ENCODE measurements around the gene RPLP1.

Gene RPLP1

DNA sequence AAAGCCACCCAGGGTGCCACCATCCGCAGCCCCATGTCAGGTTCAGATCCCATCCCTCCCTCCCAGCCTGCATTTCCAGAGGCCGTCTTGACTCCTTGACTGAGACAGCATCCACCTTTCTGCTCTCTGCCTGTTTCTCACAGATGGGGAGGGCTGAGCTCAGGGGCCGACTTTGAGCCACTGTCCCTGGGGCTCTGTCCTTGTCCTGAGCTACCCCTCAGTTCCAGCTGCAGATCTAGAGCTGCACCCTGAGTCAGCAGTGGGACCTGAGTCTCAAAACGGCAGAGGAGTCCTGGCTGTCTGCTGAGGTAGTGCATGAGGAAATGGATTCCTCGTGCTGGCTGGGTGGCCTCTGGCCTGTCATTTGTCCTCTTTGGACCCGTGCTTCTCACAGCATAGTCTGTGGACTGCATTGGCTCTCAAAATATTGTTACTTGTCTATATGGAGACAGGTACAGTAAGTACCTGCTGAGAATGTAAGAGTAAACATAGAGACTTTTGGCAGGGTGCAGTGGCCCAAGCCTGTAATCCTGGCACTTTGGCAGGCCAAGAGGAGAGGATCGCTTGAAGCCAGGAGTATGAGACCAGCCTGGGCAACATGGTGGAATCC, 22.3 kb downstream of the RPLP1 start:
- H3K27ac ChIP-seq = no peak overlapping the region
- peaks cover 0 to 5% (median 0%) of the 10 kb centered on the region in 3 donors for H3K9me3 ChIP-seq
- no peak for DNase-seq
- H3K36me3 ChIP-seq = no peaks in the 10 kb centered on the region
- intact Hi-C loops (cut with DNase I; ENCODE audit: low total_unique reads) = loop anchor here (5.0 to 10.0 kb wide), 2 partner anchors 177 to 1010 kb away; no protein-coding TSS in a partner anchor
- H3K4me1 ChIP-seq = peaks cover 0 to 5% (median 0%) of the 10 kb centered on the region in 4 donors
- no peak overlapping the region for H3K4me3 ChIP-seq
- no peak for TF ChIP-seq CTCF (IDR thresholded peaks at IDR 0.05)
- peaks cover 0 to 6% of the 10 kb centered on the region in 2 donors for H3K27me3 ChIP-seq

- Histone ChIP-seq H3K9me3 (peaks cover 0 to 5% (median 0%) of the 10 kb centered on the region in 3 donors), H3K4me3 (no peak overlapping the region), H3K27me3 (peaks cover 0 to 6% of the 10 kb centered on the region in 2 donors), H3K27ac (no peak overlapping the region), H3K36me3 (no peaks in the 10 kb centered on the region), H3K4me1 (peaks cover 0 to 5% (median 0%) of the 10 kb centered on the region in 4 donors)
- intact Hi-C loops (cut with DNase I; ENCODE audit: low total_unique reads) = loop anchor here (5.0 to 10.0 kb wide), 2 partner anchors 176 to 1009 kb away; no protein-coding TSS in a partner anchor
- peak; percentile 77 to 85 for DNase-seq
- peak; percentile 89 to 94 for TF ChIP-seq CTCF (IDR thresholded peaks at IDR 0.05)
These were observed 23.2 kb downstream of the RPLP1 start for GRCh38 chr15:69475769-69476358.

- no peak for TF ChIP-seq CTCF (IDR thresholded peaks at IDR 0.05)
- H3K27ac ChIP-seq = no peak overlapping the region
- peaks cover 0 to 5% (median 0%) of the 10 kb centered on the region in 4 donors for H3K4me1 ChIP-seq
- peaks cover 0 to 6% of the 10 kb centered on the region in 2 donors for H3K27me3 ChIP-seq
- peaks cover 0 to 5% (median 0%) of the 10 kb centered on the region in 3 donors for H3K9me3 ChIP-seq
- intact Hi-C loops (cut with DNase I; ENCODE audit: low total_unique reads) = loop anchor here (5.0 to 10.0 kb wide), 2 partner anchors 175 to 1008 kb away; no protein-coding TSS in a partner anchor
- no peak overlapping the region for H3K4me3 ChIP-seq
- no peaks in the 10 kb centered on the region for H3K36me3 ChIP-seq
- no peak for DNase-seq
These were observed 24.3 kb downstream of the RPLP1 start for GRCh38 chr15:69476704-69477473.

DNA sequence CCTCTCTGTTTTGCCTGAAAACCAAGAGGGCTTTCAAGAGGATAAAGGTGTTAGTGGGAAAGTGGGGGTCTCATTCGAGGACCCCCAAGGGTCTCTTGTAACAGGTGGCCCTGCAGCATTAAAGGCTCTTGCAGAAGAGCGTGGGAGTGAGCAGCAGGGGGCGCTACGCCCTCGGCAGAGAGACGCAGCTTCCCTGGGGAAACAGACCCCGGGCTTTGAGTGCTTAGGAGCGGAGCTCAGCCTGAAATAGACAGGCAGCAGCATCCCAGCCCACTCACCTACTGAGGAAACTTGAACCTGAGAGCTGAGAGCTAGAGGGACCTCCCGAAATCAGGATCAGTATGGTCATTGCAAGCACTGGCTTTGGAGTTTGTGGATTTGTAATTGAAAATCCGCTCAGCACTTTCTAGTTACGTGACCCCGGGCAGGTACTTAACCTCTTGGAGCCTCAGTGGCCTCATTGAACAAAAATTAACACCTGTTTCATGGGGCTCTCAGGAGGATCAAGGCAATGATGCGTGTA, 25.7 kb downstream of the RPLP1 start:
- H3K9me3 ChIP-seq = peaks cover 0 to 5% (median 0%) of the 10 kb centered on the region in 3 donors
- peaks cover 0 to 8% (median 0%) of the 10 kb centered on the region in 4 donors for H3K4me1 ChIP-seq
- H3K27ac ChIP-seq = no peak overlapping the region
- H3K4me3 ChIP-seq = no peak overlapping the region
- peaks cover 0 to 6% of the 10 kb centered on the region in 2 donors for H3K27me3 ChIP-seq
- peak; percentile 48 to 74 for TF ChIP-seq CTCF (IDR thresholded peaks at IDR 0.05)
- intact Hi-C loops (cut with DNase I; ENCODE audit: low total_unique reads) = loop anchor here (5.0 to 10.0 kb wide), 2 partner anchors 174 to 1006 kb away; no protein-coding TSS in a partner anchor
- no peak for DNase-seq
- no peaks in the 10 kb centered on the region for H3K36me3 ChIP-seq

GRCh38 chr15:69479081-69479480, 26.5 kb downstream of the RPLP1 start:
- no peak for TF ChIP-seq CTCF (IDR thresholded peaks at IDR 0.05)
- Histone ChIP-seq H3K4me3 (no peak overlapping the region), H3K27me3 (peaks cover 0 to 6% of the 10 kb centered on the region in 2 donors), H3K9me3 (peaks cover 0 to 5% (median 0%) of the 10 kb centered on the region in 3 donors), H3K4me1 (peaks cover 0 to 8% (median 0%) of the 10 kb centered on the region in 4 donors), H3K27ac (no peak overlapping the region), H3K36me3 (no peaks in the 10 kb centered on the region)
- intact Hi-C loops (cut with DNase I; ENCODE audit: low total_unique reads) = loop anchor here (5.0 to 10.0 kb wide), 2 partner anchors 173 to 1006 kb away; no protein-coding TSS in a partner anchor
- no peak for DNase-seq

All from tibial artery (tissue), 4 donors.